HG03571 (cell line): Measurements from ENCODE around the gene CFAP57.

ENCODE experiments used
- ATAC-seq: cut with Tn5 transposase; IDR thresholded peaks from one replicate; pipeline ENCODE4 v1.9.1; 2021; ENCODE audit not compliant: unreplicated experiment

The CFAP57 gene

DNA sequence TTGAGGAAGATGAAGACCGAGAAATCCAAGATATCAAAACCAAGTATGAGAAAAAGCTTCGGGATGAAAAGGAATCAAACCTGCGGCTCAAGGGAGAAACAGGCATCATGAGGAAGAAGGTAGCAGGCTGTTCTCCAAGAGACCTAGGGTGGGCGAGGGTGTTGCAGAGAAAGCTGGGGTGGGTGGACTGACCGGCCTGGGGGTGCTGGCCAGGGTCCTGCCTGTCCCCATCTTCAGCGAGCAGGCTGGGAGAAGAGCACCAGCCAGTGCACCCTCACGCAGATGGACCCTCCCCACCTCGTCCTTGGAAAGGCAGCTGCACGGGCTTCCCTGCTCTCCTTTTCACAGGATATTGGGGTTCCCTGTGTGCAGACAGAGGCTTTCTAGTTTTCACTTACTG lies 50.7 kb downstream of the CFAP57 start:
- ATAC-seq = no peak

DNA sequence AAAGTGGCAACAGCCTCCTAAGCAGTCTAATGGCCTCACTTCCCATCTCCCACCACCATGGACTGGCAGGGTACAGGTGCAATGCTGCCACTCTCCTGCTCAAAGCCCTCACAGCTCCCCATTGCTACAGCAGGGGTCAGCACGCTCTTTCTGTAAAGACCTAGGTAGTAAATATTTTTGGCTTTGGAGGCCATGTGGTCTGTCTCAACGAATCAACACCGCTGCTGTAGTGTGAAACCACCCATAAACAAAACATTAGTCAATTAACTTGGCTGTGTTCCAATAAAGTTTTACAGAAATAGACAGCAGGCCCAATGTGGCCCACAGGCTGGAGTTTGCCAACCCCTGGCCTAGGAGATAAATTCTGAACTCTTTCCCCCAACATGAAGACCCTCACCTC lies 53.0 kb downstream of the CFAP57 start:
- ATAC-seq = no peak

DNA sequence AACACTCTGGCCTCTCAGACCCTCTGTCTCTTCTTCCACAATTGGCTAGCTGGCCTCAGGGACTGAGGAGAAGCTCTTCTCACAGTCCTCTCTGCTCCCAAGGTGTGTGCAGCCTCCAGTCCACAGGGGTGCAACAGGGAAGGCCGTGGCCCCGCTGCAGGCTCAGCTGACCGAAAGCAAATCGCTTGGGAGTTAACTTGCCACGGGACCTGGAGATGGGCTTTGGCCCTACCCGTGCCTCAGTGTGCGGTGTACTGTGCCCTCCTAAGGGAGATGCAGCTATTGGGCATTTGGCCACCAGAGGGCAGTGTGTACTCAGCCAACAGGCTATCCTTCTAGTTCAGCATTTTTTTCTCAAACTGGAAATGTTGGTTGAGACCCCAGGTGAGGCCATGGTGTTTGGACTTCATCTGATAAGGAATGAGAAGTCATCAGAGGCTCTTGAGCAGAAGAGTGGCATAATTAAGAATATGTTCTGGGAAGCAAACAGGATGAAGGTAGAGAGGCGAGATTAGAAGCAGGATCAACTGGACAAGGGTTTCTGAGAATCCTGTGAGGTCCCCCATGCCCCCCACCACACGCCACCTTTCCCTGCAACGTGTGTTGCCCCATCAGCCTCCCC lies 55.1 kb downstream of the CFAP57 start:
- ATAC-seq = no peak

DNA sequence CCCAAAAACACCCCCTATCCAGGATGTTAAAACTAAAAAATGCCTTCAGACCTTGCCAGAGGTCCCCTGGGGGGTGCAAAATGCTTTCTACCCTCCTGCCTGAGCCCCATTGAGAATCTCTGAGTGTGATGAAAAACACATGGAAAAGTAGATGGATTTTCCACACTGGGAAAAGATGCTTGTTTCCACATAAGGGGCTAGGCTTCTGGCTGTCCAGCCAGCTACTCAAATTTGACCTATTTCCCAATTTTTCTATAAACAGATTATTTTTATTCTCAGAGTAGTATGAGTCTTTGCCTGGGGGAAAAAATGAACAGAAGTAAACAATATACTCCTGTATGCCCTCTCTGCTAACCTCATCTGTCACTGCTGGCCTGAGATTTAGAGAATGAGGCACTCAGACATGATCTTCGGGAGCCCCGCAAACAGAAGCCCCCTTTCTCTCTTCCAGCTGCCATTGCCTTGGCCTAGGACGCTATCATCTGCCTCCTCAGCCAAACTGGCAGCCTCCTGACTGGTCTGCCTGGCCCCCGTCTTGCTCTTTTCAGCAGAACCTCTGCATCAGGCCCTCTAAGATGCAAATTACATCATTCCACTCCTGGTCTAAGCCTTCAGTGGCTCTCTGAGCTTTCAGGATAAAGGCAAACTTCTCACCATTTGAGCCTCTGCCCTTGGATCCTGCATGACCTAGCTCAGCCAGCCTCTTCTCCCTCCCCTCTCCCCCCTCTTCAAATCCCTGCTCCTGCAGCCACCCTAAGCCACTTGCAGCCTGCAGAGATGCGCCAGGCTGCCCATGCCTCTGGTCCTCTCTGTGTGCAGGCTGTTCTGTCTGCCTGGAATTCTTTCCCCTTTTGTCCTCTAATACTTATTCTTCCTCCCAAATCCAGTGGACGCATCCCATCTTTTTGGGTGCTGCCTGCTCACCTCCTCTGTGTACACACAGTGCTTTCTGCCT lies 58.0 kb downstream of the CFAP57 start:
- ATAC-seq = no peak

DNA sequence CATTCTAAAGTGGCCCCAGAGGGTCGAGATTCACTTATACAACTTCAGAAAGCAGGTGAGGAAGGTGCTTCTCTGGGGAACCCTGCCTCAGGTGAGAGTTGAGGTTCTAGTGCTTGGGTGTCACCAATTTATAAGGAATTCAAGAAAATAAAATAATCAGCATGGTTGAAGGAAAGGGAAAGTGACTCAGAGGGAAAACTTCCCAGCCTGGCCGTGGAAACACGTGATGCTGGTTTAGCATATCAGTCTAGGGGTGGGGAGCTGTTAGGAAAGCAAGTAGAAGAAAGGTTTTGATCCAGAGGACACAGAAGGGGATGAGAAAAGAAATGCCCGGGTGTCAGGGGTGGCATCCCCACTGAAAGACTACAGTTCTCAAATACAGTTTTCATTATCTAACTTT lies 59.9 kb downstream of the CFAP57 start:
- ATAC-seq = no peak

DNA sequence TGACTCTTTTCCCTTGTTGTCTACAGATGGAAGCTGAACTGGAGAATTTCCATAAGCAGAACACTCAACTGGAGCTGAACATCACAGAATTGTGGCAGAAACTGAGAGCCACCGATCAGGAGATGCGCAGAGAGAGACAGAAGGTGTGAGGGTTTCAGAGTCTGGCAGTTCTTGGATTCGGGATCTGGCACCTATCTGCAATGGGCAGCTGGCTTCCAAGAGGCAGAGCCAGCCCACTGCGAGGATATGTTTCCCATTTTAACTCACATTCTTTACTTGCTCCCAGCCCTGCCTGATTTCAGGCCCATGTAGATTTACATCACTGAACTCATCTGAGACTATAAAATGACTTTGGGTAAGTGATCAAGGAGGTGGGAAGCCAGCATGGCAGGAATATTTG lies 60.4 kb downstream of the CFAP57 start:
- ATAC-seq = no peak

DNA sequence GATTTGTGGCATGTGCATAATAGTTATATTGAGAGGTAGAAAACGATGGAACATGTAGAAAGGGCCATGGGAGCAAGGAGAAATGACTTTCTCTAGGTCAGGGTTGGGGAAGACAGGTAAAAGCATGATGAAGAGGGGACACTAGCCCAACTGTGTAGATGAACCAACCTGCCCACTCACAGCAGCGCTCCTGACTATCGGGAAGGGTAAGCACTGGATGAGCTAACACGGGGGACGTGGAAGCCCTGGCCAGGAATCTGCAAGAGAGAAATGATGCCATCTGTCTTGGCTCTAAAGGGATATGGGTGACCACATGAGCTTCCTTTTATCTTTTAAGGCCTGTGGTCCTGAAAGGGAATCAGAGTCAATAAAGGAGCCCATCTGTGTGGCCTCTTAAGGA lies 61.5 kb downstream of the CFAP57 start:
- ATAC-seq = no peak

DNA sequence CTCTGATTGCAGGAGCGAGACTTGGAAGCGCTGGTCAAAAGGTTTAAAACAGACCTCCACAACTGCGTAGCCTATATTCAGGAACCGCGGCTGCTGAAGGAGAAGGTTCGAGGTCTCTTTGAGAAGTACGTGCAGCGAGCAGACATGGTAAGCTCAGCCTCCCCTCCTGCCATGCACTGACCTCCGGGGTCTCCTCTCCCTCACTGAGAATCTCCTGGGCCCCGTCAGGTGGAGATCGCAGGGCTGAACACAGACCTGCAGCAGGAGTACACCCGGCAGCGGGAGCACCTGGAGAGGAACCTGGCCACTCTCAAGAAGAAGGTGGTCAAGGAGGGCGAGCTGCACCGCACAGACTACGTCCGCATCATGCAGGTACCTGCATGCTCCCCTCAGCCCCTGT lies 62.1 kb downstream of the CFAP57 start:
- ATAC-seq = no peak

DNA sequence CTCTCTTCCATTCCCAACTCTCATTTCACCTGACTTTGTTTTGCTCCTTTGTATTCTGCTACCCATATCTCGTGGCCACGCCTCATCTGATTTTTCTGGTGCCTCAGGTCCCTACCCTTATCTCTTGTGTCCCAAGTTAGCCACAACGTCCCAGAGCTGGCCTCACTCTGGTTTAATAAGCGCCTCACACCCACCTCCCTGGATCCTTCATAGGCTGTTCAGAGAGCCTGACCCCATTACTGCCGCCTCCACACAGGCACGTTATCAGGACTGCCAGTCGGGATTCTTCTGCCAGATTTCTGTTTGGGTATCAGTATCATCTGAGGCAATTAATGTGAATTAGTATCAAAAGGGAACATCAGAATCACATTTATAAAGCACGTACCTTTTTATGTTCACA lies 62.9 kb downstream of the CFAP57 start:
- ATAC-seq = no peak

DNA sequence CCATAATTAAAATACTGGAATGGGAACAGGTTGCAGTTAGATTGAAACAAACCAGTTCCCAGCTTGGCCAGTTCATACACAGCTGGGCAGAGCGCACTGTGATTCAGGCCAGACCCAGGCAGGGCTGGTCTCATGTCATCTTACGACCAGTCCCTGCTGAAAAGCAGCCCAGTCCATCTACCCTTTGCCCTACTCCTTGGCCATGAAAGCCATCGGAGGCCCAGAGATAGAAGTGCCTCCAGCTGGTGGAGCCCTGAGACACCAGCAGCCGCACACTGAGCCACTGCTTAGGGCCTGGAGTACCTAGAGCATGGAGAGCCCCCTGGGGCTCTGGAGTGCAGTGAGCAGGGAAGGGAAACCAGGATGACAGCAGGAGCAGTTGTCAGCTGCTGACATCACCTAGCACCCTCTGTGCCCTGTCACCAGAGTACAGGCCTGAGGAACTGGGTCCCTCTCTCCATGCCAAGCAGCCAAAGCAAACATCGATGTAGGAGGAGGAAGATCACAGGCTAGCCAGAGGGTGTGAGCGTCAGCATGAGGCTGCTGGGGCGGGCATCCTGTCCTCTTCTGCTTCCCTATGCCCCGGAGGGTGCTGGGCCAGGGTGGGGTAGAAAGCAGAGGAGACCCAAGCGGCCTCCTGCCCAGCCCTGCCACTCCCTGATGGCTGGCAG lies 63.5 kb downstream of the CFAP57 start:
- no peak for ATAC-seq

DNA sequence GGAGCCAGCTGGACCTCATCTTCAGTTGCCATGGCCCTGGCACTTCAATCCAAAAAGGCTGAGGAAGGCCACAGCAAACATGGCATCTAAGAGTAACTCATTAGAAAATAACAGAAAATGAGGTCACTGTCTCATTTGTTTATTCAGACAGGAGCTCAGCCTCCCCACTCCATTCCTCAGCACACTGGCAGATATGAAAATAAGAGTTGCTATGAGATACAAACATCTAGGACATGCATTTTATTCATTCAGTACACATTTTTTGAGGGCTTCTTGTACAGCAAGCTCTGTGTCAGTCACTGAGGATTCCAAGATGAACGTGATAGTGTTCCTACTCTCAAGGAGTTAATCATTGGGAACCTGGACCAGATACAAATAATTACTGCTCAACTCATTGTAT lies 65.0 kb downstream of the CFAP57 start:
- no peak for ATAC-seq

DNA sequence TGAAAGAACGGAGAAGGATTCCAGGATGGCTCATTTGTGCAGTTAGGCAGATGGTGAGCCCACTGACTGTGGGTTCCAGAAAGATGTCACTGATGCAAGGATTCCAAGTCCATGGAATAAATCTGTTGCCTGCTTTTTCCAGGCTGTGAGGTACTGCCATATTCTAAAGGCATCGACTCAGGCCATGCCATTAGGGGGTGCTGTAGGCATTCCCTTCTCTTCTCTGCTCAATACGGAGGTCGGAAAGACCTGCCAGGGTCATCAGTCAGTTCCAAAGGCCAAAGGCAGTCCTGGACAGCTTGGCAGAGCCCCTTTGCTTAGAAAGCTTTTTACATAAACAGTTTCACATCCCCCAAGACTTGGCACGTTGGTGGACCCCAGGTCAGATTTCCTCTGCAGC lies 66.0 kb downstream of the CFAP57 start:
- no peak for ATAC-seq

DNA sequence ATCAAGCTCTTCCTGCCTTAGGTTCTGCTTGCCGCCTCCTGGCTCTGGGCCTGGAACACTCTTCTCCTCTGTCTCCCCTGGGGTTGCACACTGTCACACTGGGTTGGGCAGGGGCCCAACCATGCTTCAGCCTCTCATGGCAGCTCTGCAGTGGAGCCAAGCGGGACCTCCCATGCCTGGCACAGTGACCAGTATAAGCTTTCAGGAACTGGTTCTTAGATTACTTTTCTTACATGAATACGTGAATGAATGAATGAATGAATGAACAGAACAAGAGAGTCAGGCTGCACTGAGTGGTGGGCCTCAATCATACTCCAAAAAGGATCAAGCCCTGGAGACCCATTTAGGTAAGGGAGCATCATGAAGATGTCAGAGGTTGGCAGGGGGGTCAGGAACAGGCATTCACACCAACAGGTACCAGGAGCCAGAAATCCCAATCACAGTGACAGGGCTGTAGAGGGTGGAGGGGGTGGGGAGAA lies 66.9 kb downstream of the CFAP57 start:
- no peak for ATAC-seq

DNA sequence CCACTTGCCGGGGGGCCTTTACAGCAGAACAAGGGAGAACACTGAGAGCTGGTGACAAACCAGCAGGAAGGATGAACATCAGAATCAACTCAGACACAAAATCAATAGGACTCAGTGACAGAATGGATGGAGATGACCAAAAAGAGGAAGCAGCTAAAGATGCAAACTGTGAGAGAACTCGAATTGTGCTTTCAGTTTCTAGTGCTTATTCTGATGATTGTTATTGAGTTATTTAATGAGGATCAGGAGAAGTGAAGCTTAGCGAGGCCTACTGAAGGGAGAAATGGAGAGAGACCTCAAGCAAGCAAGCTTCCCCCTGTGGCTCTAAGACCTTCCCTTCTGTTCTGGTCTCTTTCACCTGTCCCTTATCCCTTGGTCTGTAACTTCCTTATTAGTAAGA lies 67.4 kb downstream of the CFAP57 start:
- peak; percentile 79 for ATAC-seq

DNA sequence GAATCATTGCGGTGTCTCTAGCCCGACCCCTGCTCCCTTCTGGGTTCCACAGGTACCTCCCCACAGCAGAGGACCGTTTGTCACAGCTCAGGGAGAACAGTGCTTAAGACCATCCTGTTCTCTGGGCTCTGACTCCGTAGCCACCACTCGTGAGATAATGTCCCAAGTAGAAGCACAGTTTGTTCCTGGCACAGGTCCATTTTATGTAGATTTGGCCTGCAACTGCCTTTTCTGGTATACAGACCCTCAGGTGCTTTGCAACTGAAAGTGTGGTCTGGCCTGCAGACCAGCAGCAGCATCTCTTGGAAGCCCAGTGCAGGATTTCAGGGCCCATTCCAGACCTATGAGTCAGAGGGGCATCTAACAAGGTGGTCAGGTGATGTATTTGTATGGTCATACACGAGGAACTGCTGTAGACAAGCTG lies 69.3 kb downstream of the CFAP57 start:
- no peak for ATAC-seq

DNA sequence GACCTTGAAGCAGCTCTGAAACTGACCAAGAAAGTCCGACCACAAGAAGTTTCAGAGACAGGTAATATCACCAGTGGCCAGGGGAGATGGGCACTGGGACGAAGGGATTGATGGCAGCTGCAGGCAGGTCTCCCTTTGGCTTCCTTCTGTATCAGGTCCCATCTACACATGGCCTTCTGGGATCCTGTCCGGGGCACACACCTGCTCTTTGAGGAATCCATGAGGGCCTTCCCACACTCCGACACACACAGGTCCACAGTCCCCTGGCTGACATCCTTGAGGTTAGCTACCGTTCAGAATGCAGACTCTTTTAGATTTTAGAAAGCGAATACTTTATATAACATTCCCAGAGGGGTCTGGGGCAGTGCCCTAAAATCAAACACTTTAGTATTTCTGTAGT lies 71.2 kb downstream of the CFAP57 start:
- no peak for ATAC-seq

DNA sequence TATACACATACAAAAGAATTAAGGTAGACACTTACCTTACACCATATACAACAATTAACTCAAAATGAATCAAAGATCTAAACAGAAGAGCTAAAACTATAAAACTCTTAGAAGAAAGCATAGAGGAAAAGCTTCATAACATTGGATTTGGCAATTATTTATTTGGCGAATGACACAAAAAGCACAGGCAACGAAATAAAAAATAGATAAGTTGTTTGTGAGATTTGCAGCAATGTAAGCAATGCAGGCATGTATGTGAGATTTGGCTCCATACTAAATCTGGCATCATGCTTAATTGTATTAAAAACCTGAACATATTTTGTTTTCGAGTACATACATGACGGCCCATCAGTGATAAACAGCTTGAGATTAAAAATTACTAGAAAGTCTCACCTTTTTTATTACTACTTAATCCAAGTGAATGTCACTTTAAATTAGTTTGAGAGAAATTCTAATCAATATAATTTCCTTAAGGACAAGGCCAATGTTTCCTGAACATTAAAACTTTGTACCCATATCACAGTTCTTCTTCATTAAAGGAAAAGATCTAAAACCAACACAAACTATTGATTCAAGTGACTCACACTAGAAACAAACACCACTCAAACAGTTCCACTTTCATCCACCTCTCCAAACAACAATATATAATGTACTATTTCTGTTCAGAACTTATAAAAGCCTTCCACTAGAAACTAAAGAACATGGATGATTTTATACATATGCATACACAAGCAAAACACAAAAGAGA lies 74.5 kb downstream of the CFAP57 start:
- ATAC-seq = no peak

DNA sequence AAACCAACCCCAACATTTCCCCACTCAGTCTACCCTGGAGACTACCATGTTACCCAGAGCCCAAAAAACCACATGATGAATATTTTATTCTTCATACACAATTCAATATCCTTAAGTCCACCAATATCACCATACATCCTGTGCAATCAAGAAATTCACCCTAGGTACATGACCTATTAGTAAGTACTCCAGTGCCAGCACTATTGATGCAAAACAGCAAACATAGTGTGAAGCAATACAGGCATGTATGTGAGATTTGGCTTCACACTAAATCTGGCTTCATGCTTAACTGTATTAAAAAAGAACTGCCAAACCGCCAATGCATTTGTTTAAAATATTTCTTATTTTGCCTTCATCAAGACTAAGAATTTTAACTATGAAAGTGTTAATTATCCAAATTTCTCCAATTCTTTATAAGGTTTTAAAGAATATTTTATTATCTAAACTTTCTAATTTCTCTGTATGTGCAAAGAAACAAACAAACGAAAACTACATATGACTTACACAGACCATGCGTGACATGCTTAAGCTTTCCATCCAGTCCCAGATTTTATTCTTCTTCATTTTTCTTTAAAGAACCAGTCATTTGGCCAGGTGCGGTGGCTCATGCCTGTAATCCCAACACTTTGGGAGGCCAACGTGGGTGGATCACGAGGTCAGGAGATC lies 75.3 kb downstream of the CFAP57 start:
- no peak for ATAC-seq

DNA sequence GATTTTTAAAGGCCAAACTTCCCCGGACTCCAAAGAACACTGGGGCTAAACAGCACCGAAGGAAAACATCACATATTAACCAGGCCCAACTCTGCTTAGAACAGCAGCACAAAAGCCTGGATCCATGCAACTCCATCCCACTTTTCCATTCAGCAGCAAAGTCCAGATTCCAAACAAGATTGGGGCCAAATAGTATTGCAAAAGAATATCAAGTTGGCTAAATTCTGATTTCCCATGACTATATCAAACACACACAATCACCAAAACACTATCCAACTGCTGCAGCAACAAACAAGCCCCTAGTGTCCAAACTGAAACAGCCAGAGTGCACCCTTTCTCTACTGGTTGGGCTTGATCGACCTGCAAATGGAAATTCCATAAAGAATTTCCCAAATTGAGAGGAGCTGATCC lies 78.2 kb downstream of the CFAP57 start:
- no peak for ATAC-seq

DNA sequence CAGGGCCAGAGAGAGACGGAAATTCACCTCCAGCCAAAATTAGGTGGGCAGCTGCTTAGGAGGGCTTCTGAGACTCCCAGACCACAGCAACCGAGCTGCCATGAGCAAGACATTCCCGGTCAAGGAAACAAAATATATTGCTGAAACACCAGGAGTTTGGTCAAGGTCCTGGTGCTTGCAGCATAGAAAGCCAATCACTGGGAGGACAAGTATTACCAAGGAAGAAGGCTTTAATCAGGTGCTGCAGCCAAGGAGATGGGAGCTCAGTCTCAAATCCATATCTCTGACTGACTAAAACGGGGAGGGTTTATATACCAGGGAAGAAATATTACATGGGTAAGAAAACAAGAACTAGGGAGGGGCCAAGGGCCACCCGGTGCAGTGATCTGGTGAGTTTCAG lies 78.9 kb downstream of the CFAP57 start:
- ATAC-seq = no peak

DNA sequence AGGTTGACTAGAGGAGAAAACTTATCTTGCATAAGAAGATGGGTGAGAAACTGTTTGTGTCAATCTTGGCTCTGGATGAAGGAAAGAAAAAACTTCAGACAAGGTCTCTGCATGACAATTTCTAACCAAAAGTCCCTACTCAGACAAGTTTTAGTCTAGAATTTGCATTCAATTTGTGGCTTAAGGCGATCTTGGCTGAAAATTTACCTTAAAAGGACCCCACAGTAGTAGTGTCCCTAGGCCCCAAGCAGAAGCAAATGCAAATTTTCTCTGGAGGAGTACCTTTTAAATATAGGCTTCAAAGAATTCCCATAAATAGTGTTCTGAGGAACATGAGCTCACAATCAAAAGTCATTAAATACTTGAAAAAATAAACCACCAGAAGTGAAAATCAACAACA lies 80.1 kb downstream of the CFAP57 start:
- no peak for ATAC-seq
